Ishikawa (cell line): Measurements from ENCODE around the gene DLL4.

Experiments used
- CEBPB ChIP-seq: IDR thresholded peaks from 2 replicates; pipeline ENCODE4 v1.6.1; 2012
- EP300 ChIP-seq: IDR thresholded peaks from 2 replicates; pipeline ENCODE4 v1.6.1; 2012; ENCODE audit warnings: borderline replicate concordance
- TAF1 ChIP-seq: IDR thresholded peaks from 2 replicates; pipeline ENCODE4 v1.6.1; 2012; ENCODE audit warnings: low read depth, mild to moderate bottlenecking
- YY1 ChIP-seq: IDR thresholded peaks from 2 replicates; pipeline ENCODE4 v1.6.1; 2012; ENCODE audit warnings: low read depth
- TF ChIP-seq, protein P1 (sequence below): IDR thresholded peaks from 2 replicates; pipeline ENCODE4 v1.6.1; 2012
- TF ChIP-seq, protein P2 (sequence below): IDR thresholded peaks from 2 replicates; pipeline ENCODE4 v1.6.1; 2012

DNA sequence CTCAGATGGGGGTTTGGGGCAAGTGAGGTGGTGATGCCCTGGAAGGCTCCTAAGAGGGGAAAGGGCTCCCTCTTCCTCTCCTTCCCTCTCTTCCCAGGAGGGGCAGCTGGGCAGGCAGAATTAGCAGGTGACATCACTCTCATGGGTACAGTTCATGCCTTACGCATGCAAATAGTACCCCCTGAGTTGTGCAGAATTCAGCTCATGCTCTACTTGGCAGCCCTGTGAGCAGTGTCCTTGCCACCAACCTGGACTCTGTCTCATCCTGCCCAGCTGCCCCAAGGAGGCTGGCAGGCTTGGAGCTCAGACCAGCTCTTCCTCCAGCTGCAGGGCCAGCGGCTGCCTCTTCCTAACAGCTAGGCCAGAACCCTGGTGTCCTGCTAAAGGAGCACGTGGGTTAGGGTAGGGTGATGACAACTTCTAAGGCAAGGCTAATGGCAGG, 27.4 kb downstream of the DLL4 start:
- no peak for TF ChIP-seq CEBPB
- TF ChIP-seq, protein P1, sequence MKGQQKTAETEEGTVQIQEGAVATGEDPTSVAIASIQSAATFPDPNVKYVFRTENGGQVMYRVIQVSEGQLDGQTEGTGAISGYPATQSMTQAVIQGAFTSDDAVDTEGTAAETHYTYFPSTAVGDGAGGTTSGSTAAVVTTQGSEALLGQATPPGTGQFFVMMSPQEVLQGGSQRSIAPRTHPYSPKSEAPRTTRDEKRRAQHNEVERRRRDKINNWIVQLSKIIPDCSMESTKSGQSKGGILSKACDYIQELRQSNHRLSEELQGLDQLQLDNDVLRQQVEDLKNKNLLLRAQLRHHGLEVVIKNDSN: no peak
- no peak for TF ChIP-seq EP300
- TF ChIP-seq, protein P2, sequence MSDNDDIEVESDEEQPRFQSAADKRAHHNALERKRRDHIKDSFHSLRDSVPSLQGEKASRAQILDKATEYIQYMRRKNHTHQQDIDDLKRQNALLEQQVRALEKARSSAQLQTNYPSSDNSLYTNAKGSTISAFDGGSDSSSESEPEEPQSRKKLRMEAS: no peak; the same call in 1 of the 2 replicates
- no peak for TF ChIP-seq TAF1
- no peak for TF ChIP-seq YY1
